Esophagus muscularis mucosa (tissue), 4 donors: Measurements from ENCODE around the gene SOD3. TPM values are rescaled to one million over a fixed set of nuclear protein-coding genes. Genes with fewer than 3 reads are reported as not detected.
A peak's percentile ranks its signal among the peaks of the same experiment; 100 is the strongest.

ENCODE experiments used
- DNase-seq: peaks from one replicate; pipeline ENCODE4 v3.0.0-alpha.2; 2017; ENCODE audit errors: extremely low spot score
- H3K27ac ChIP-seq, 4 donors: fragments of 200-600 bp; sonication (generic); replicated peaks in 1 of 4; 1 replicate in 3 of 4; 2 replicates in 1 of 4; pipeline ENCODE4 v1.5.1; 2016 to 2019; ENCODE audit warnings: mild to moderate bottlenecking in 1 of 4
- H3K27me3 ChIP-seq, 4 donors: fragments of 200-600 bp; sonication (generic); one replicate each; pipeline versions ENCODE4 v1.5.1 to v1.6.0; 2016 to 2019
- H3K36me3 ChIP-seq, 4 donors: fragments of 200-600 bp; sonication (generic); one replicate each; pipeline ENCODE4 v1.5.1; 2016 to 2019
- H3K4me1 ChIP-seq, 4 donors: fragments of 200-600 bp; sonication (generic); one replicate each; pipeline ENCODE4 v1.5.1; 2016 to 2019
- H3K4me3 ChIP-seq, 4 donors: fragments of 200-600 bp; sonication (generic); 1 replicate in 2 of 4; 2 replicates in 2 of 4; pipeline ENCODE4 v1.5.1; 2016 to 2019; ENCODE audit warnings: mild to moderate bottlenecking in 4 of 4, moderate library complexity in 1 of 4
- H3K9me3 ChIP-seq, 4 donors: fragments of 200-600 bp; sonication (generic); 1 replicate in 3 of 4; 2 replicates in 1 of 4; pipeline ENCODE4 v1.5.1; 2016 to 2019
- EP300 ChIP-seq: sonication (generic); formaldehyde crosslinking; IDR thresholded peaks from one replicate; pipeline ENCODE4 v1.6.1; 2017; ENCODE audit warnings: antibody characterized with exemption
- POLR2A ChIP-seq: fragments of 450-650 bp; IDR thresholded peaks from one replicate; pipeline ENCODE4 v1.6.1; 2017; ENCODE audit warnings: antibody characterized with exemption, moderate library complexity, mild to moderate bottlenecking, low read depth
- POLR2AphosphoS5 ChIP-seq, 2 donors: sonication (generic); formaldehyde crosslinking; IDR thresholded peaks; one replicate each; pipeline ENCODE4 v1.6.1; 2017; ENCODE audit warnings: antibody characterized with exemption in 2 of 2
- WGBS: methylation state at CpG from one replicate; pipeline ENCODE4 v1.1.5; 2018; 5-methylcytosine and 5-hydroxymethylcytosine counted together
- intact Hi-C: fragments of 100-400 bp; cut with DNase I; formaldehyde crosslinking; loops from one replicate; pipeline ENCODE4 v1.15.1; 2023
- total RNA-seq, 4 donors: library from RNA; depleted of rRNA; stranded (reverse); fragments of >200 nt; gene quantifications; one replicate each; pipeline versions ENCODE4 v1.1.0 to v1.2.1, GENCODE V29; 2016
- TF ChIP-seq, protein P1 (sequence below), 3 experiments: fragments of 200-600 bp in 2 of 3; fragments of 450-650 bp in 1 of 3; sonication (generic) in 2 of 3; IDR thresholded peaks; one replicate each; pipeline ENCODE4 v1.5.1; 2017 to 2019; ENCODE audit warnings: antibody characterized with exemption in 3 of 3, mild to moderate bottlenecking in 2 of 3, moderate library complexity in 1 of 3

SOD3 gene
- total RNA-seq, 4 donors from 2014 or later, result 404 to 1,012 (median 570) TPM

GRCh38 chr4:24794051-24794450 lies 1.3 kb upstream of the SOD3 start:
- intact Hi-C loops, result loop anchor here (10.0 kb wide), 3 partner anchors 209 to 361 kb away; partner anchors contain the start of gene DHX15
- Histone ChIP-seq H3K27ac (peak overlapping the region; percentile 90 to 96 (median 92)), H3K27me3 (peaks cover 0 to 5% (median 0%) of the 10 kb centered on the region in 4 donors), H3K4me1 (peaks cover 22 to 63% (median 56%) of the 10 kb centered on the region in 4 donors), H3K9me3 (no peaks in the 10 kb centered on the region), H3K36me3 (peaks cover 0 to under 1% (median 0%) of the 10 kb centered on the region in 4 donors), H3K4me3 (peak overlapping the region; percentile 55 to 73 (median 58))
- DNase-seq, result no peak
- TF ChIP-seq, protein P1, sequence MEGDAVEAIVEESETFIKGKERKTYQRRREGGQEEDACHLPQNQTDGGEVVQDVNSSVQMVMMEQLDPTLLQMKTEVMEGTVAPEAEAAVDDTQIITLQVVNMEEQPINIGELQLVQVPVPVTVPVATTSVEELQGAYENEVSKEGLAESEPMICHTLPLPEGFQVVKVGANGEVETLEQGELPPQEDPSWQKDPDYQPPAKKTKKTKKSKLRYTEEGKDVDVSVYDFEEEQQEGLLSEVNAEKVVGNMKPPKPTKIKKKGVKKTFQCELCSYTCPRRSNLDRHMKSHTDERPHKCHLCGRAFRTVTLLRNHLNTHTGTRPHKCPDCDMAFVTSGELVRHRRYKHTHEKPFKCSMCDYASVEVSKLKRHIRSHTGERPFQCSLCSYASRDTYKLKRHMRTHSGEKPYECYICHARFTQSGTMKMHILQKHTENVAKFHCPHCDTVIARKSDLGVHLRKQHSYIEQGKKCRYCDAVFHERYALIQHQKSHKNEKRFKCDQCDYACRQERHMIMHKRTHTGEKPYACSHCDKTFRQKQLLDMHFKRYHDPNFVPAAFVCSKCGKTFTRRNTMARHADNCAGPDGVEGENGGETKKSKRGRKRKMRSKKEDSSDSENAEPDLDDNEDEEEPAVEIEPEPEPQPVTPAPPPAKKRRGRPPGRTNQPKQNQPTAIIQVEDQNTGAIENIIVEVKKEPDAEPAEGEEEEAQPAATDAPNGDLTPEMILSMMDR (IDR thresholded peaks at IDR 0.05), result no peak
- TF ChIP-seq EP300 (no peak), POLR2A (no peak), POLR2AphosphoS5 (IDR thresholded peaks at IDR 0.05) (no peak)
- WGBS, result 54% methylated on average over 4 of the region's 4 CpGs

DNA sequence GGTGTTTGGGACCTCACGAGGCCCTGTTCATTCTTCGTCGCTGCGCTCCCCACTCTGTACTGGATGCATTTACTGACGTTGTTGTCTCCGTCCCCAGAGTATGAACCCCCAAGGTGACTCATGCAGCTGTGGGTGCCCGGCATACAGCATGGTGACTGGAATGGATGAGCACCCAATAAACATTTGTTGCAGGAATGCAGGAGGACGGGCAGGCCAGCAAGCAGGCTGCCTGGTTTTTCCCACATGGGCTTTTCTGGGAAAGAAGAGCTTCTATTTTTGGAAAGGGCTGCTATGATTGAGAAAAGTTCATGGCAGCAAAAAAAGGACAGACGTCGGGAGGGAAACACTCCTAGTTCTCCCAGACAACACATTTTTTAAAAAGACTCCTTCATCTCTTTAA lies 893 bp upstream of the SOD3 start:
- TF ChIP-seq POLR2A (no peak), EP300 (peak; percentile 96), POLR2AphosphoS5 (IDR thresholded peaks at IDR 0.05) (peak; percentile 59 to 79)
- TF ChIP-seq, protein P1 (IDR thresholded peaks at IDR 0.05), result no peak

DNA sequence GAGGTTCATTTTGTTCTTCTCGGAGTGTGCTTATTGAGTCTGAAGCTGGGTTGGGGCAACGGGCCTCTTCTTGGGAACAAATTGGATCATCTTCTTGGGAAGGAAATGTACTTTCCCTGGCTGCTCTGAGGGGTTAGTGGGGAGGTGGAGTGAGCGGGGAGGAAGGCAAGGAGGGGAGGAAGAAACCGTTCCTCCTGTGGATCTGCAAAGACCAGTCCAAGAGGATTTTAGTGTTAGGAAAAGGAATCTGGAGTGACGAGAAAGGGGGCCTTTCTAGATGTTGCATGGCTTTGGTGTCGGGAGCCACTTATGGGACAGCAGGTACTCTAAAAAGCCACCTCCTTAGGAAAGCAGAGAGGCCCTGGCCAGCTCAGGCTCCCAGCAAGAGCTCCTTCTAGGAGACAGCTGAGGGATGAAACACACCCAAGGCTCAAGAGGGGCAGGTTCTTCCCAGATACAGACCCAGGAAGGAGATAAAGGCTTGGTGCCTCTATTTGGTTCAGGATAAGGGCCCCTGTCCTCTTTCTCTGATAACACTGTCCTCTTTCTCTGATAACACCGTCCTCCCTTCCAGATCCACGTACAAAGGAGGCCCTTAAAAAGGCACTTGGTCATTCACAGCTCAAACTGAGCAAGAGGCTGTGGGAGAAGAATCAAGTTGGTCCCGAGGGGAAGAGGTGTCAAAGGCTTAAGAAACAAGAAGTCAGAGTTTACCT lies 451 bp downstream of the SOD3 start:
- DNase-seq, result peak; percentile 86
- Histone ChIP-seq H3K4me1 (peaks cover 35 to 81% (median 73%) of the 10 kb centered on the region in 4 donors), H3K27ac (peak overlapping the region; percentile 90 to 96 (median 92)), H3K9me3 (no peaks in the 10 kb centered on the region), H3K36me3 (peaks cover 0 to 8% (median 4%) of the 10 kb centered on the region in 4 donors), H3K27me3 (peaks cover 0 to 5% (median 0%) of the 10 kb centered on the region in 4 donors), H3K4me3 (peak overlapping the region; percentile 55 to 73 (median 58))
- intact Hi-C loops, result loop anchor here (5.0 to 10.0 kb wide), 6 partner anchors 56 to 359 kb away; partner anchors contain the start of genes CCDC149 and DHX15
- TF ChIP-seq, protein P1 (IDR thresholded peaks at IDR 0.05), result no peak
- TF ChIP-seq POLR2AphosphoS5 (IDR thresholded peaks at IDR 0.05) (no peak), POLR2A (no peak), EP300 (no peak)
- 32% methylated on average over 9 of the region's 9 CpGs for WGBS

More for the DNA sequence above, 893 bp upstream of the SOD3 start:
- Histone ChIP-seq H3K27ac (peak overlapping the region; percentile 90 to 96 (median 92)), H3K27me3 (peaks cover 0 to 5% (median 0%) of the 10 kb centered on the region in 4 donors), H3K4me1 (peaks cover 25 to 67% (median 59%) of the 10 kb centered on the region in 4 donors), H3K4me3 (peak overlapping the region; percentile 55 to 73 (median 58)), H3K9me3 (no peaks in the 10 kb centered on the region), H3K36me3 (peaks cover 0 to 4% (median 0%) of the 10 kb centered on the region in 4 donors)
- DNase-seq, result no peak
- intact Hi-C loops, result loop anchor here (10.0 kb wide), 3 partner anchors 210 to 360 kb away; partner anchors contain the start of gene DHX15
- 48% methylated on average over 10 of the region's 10 CpGs for WGBS

GRCh38 chr4:24796620-24797019 lies 1.2 kb downstream of the SOD3 start:
- Histone ChIP-seq H3K9me3 (no peaks in the 10 kb centered on the region), H3K36me3 (peaks cover 0 to 8% (median 4%) of the 10 kb centered on the region in 4 donors), H3K4me1 (peaks cover 41 to 89% (median 81%) of the 10 kb centered on the region in 4 donors), H3K27me3 (peaks cover 0 to 5% (median 0%) of the 10 kb centered on the region in 4 donors), H3K27ac (peak overlapping the region; percentile 90 to 96 (median 92)), H3K4me3 (peak overlapping the region in 3 of 4 donors; percentile 55 to 73 (median 58))
- no peak for TF ChIP-seq POLR2AphosphoS5 (IDR thresholded peaks at IDR 0.05)
- intact Hi-C loops, result loop anchor here (5.0 to 10.0 kb wide), 6 partner anchors 56 to 358 kb away; partner anchors contain the start of genes CCDC149 and DHX15
- peak; percentile 45 for DNase-seq
